Measurements from ENCODE around the gene SDS.
A peak's percentile ranks its signal among the peaks of the same experiment; 100 is the strongest.

The SDS gene

GRCh38 chr12:113401066-113402000 is 2.4 kb downstream of the SDS start:
- Histone ChIP-seq H3K9ac (ENCODE audit: low read depth, low read length, poor library complexity) (no peak overlapping the region), H3K23ac (ENCODE audit: low read depth, low read length, poor library complexity) (no peak overlapping the region), H3K4ac (ENCODE audit: low read length) (no peak overlapping the region), H3K14ac (ENCODE audit: low read length) (no peak overlapping the region), H3K9me3 (replicated peaks in 1 of 2; ENCODE audit: control insufficient read depth in 2 of 2, insufficient read depth in 1 of 2, low read depth in 1 of 2, low read length in 2 of 2) (no peaks in the 10 kb centered on the region), H4K91ac (ENCODE audit: low read depth, low read length, poor library complexity) (no peak overlapping the region), H3K4me3 (ENCODE audit: low read length in 2 of 2) (no peak overlapping the region), H2BK5ac (ENCODE audit: low read length) (no peak overlapping the region), H2AFZ (ENCODE audit: low read length) (no peak overlapping the region), H3K36me3 (replicated peaks in 1 of 2; ENCODE audit: control insufficient read depth in 2 of 2, insufficient read depth in 2 of 2, low read length in 2 of 2) (no peaks in the 10 kb centered on the region), H4K8ac (ENCODE audit: low read depth, low read length) (no peak overlapping the region), H2BK120ac (ENCODE audit: low read depth, low read length) (no peak overlapping the region), H2BK15ac (ENCODE audit: low read length) (no peak overlapping the region), H3K18ac (ENCODE audit: low read length) (no peak overlapping the region), H3K27me3 (ENCODE audit: control insufficient read depth in 3 of 3, insufficient read depth in 3 of 3, low read depth in 1 of 3, low read length in 3 of 3) (peaks cover 0 to 6% (median 0%) of the 10 kb centered on the region in 3 experiments), H3K4me2 (ENCODE audit: insufficient read depth, low read length, poor library complexity, severe bottlenecking) (no peak overlapping the region), H3K27ac (replicated peaks; ENCODE audit: low read length) (no peak overlapping the region), H3K79me1 (ENCODE audit: low read depth, low read length) (no peaks in the 10 kb centered on the region), H2BK12ac (ENCODE audit: low read length) (no peak overlapping the region), H3K4me1 (ENCODE audit: control insufficient read depth in 2 of 2, insufficient read depth in 1 of 2, low read depth in 1 of 2, low read length in 2 of 2) (peaks cover 0 to 7% of the 10 kb centered on the region in 2 donors), H2AK5ac (ENCODE audit: low read depth, low read length) (peak overlapping the region; percentile 3)
- WGBS, 2 donors (ENCODE audit: extremely low coverage in 2 of 2, insufficient read length in 2 of 2, insufficient replicate concordance in 1 of 2) = no CpG with 5 or more reads among the region's 13 CpGs
- DNase-seq (ENCODE audit: low spot score) = no peak

GRCh38 chr12:113400362-113400761 is 3.3 kb downstream of the SDS start:
- no peak overlapping the region for H3K23ac ChIP-seq (ENCODE audit: low read depth, low read length, poor library complexity)
- H2BK120ac ChIP-seq (ENCODE audit: low read depth, low read length) = no peak overlapping the region
- peaks cover 0 to 7% of the 10 kb centered on the region in 2 donors for H3K4me1 ChIP-seq (ENCODE audit: control insufficient read depth in 2 of 2, insufficient read depth in 1 of 2, low read depth in 1 of 2, low read length in 2 of 2)
- no peak overlapping the region for H4K8ac ChIP-seq (ENCODE audit: low read depth, low read length)
- H2AK5ac ChIP-seq (ENCODE audit: low read depth, low read length) = no peak overlapping the region
- H3K9me3 ChIP-seq (replicated peaks in 1 of 2; ENCODE audit: control insufficient read depth in 2 of 2, insufficient read depth in 1 of 2, low read depth in 1 of 2, low read length in 2 of 2) = no peaks in the 10 kb centered on the region
- no peaks in the 10 kb centered on the region for H3K36me3 ChIP-seq (replicated peaks in 1 of 2; ENCODE audit: control insufficient read depth in 2 of 2, insufficient read depth in 2 of 2, low read length in 2 of 2)
- no peak overlapping the region for H2AFZ ChIP-seq (ENCODE audit: low read length)
- no peak overlapping the region for H3K9ac ChIP-seq (ENCODE audit: low read depth, low read length, poor library complexity)
- H3K4me3 ChIP-seq (ENCODE audit: low read length in 2 of 2) = no peak overlapping the region
- H2BK12ac ChIP-seq (ENCODE audit: low read length) = no peak overlapping the region
- H3K18ac ChIP-seq (ENCODE audit: low read length) = no peak overlapping the region
- peaks cover 0 to 1% (median 0%) of the 10 kb centered on the region in 3 experiments for H3K27me3 ChIP-seq (ENCODE audit: control insufficient read depth in 3 of 3, insufficient read depth in 3 of 3, low read depth in 1 of 3, low read length in 3 of 3)
- DNase-seq (ENCODE audit: low spot score) = no peak
- 100% methylated on average over 1 to 2 of the region's 4 CpGs for WGBS, 2 donors (ENCODE audit: extremely low coverage in 2 of 2, insufficient read length in 2 of 2, insufficient replicate concordance in 1 of 2)
- no peak overlapping the region for H3K14ac ChIP-seq (ENCODE audit: low read length)
- H3K4ac ChIP-seq (ENCODE audit: low read length) = no peak overlapping the region
- H3K4me2 ChIP-seq (ENCODE audit: insufficient read depth, low read length, poor library complexity, severe bottlenecking) = no peak overlapping the region
- no peaks in the 10 kb centered on the region for H3K79me1 ChIP-seq (ENCODE audit: low read depth, low read length)
- H4K91ac ChIP-seq (ENCODE audit: low read depth, low read length, poor library complexity) = no peak overlapping the region
- no peak overlapping the region for H2BK15ac ChIP-seq (ENCODE audit: low read length)
- H3K27ac ChIP-seq (replicated peaks; ENCODE audit: low read length) = no peak overlapping the region
- no peak overlapping the region for H2BK5ac ChIP-seq (ENCODE audit: low read length)

- no CpG with 5 or more reads among the region's 12 CpGs for WGBS, 2 donors (ENCODE audit: extremely low coverage in 2 of 2, insufficient read length in 2 of 2, insufficient replicate concordance in 1 of 2)
These were observed 4.2 kb downstream of the SDS start for GRCh38 chr12:113399490-113399889.

More at GRCh38 chr12:113399490-113399889, 4.2 kb downstream of the SDS start:
- no peak overlapping the region for H3K9ac ChIP-seq (ENCODE audit: low read depth, low read length, poor library complexity)
- peak overlapping the region; percentile 71 for H2AK5ac ChIP-seq (ENCODE audit: low read depth, low read length)
- H3K36me3 ChIP-seq (replicated peaks in 1 of 2; ENCODE audit: control insufficient read depth in 2 of 2, insufficient read depth in 2 of 2, low read length in 2 of 2) = no peaks in the 10 kb centered on the region
- DNase-seq (ENCODE audit: low spot score) = no peak
- no peak overlapping the region for H4K8ac ChIP-seq (ENCODE audit: low read depth, low read length)
- no peak overlapping the region for H3K23ac ChIP-seq (ENCODE audit: low read depth, low read length, poor library complexity)
- no peaks in the 10 kb centered on the region for H3K27me3 ChIP-seq (ENCODE audit: control insufficient read depth in 3 of 3, insufficient read depth in 3 of 3, low read depth in 1 of 3, low read length in 3 of 3)
- H3K9me3 ChIP-seq (replicated peaks in 1 of 2; ENCODE audit: control insufficient read depth in 2 of 2, insufficient read depth in 1 of 2, low read depth in 1 of 2, low read length in 2 of 2) = peaks cover 0 to 1% of the 10 kb centered on the region in 2 donors
- H4K91ac ChIP-seq (ENCODE audit: low read depth, low read length, poor library complexity) = no peak overlapping the region
- no peak overlapping the region for H3K27ac ChIP-seq (replicated peaks; ENCODE audit: low read length)
- H3K4me3 ChIP-seq (ENCODE audit: low read length in 2 of 2) = no peak overlapping the region
- no peak overlapping the region for H2BK5ac ChIP-seq (ENCODE audit: low read length)
- H2BK120ac ChIP-seq (ENCODE audit: low read depth, low read length) = no peak overlapping the region
- H3K4ac ChIP-seq (ENCODE audit: low read length) = no peak overlapping the region
- peaks cover 0 to 7% of the 10 kb centered on the region in 2 donors for H3K4me1 ChIP-seq (ENCODE audit: control insufficient read depth in 2 of 2, insufficient read depth in 1 of 2, low read depth in 1 of 2, low read length in 2 of 2)
- no peak overlapping the region for H2BK15ac ChIP-seq (ENCODE audit: low read length)
- no peak overlapping the region for H3K4me2 ChIP-seq (ENCODE audit: insufficient read depth, low read length, poor library complexity, severe bottlenecking)
- no peak overlapping the region for H2BK12ac ChIP-seq (ENCODE audit: low read length)
- H3K14ac ChIP-seq (ENCODE audit: low read length) = no peak overlapping the region
- no peaks in the 10 kb centered on the region for H3K79me1 ChIP-seq (ENCODE audit: low read depth, low read length)
- H3K18ac ChIP-seq (ENCODE audit: low read length) = peak overlapping the region; percentile 70
- H2AFZ ChIP-seq (ENCODE audit: low read length) = no peak overlapping the region
